H1 (cell line): ENCODE measurements around the gene CACNB2. TPM values are rescaled to one million over a fixed set of nuclear protein-coding genes. Genes with fewer than 3 reads are reported as not detected.

Experiments
- CTCF ChIA-PET: fragments of 300-600 bp; sonication (Branson Sonifier 250); formaldehyde crosslinking; loops from one replicate; lab custom pipeline; 2021; ENCODE audit not compliant: partially characterized antibody; lab: Charles Lee
- POLR2A ChIA-PET: fragments of 300-600 bp; sonication (Branson Sonifier 250); formaldehyde crosslinking; loops from one replicate; lab custom pipeline; 2021; ENCODE audit warnings: inconsistent platforms; ENCODE audit not compliant: partially characterized antibody; lab: Charles Lee
- DNase-seq, 2 experiments: peaks; one replicate each; pipeline versions ENCODE4 v3.0.0 to v3.0.0-alpha.2; 2010 to 2022; ENCODE audit warnings: low spot score in 2 of 2, low read depth in 1 of 2, mixed read lengths in 1 of 2
- FAIRE-seq: peaks from 2 replicates; lab custom pipeline; 2011; peaks lifted over from hg19 to GRCh38; lab: Jason Lieb, UNC
- H2AFZ ChIP-seq: 2 replicates; pipeline ENCODE4 v1.8.1; 2012; ENCODE audit warnings: low read length, inconsistent platforms
- H2AK5ac ChIP-seq: 2 replicates; pipeline ENCODE4 v1.6.1; 2013; ENCODE audit warnings: low read depth, low read length
- H2BK120ac ChIP-seq: replicated peaks from 2 replicates; pipeline ENCODE3; 2013; ENCODE audit warnings: low read depth, low read length, inconsistent platforms
- H2BK12ac ChIP-seq: 2 replicates; pipeline ENCODE4 v1.6.1; 2013; ENCODE audit warnings: low read depth, low read length
- H2BK15ac ChIP-seq: 2 replicates; pipeline ENCODE4 v1.6.1; 2013; ENCODE audit warnings: low read length
- H2BK20ac ChIP-seq: 2 replicates; pipeline ENCODE4 v1.6.1; 2013; ENCODE audit warnings: low read length
- H2BK5ac ChIP-seq: 2 replicates; pipeline ENCODE4 v1.6.1; 2013; ENCODE audit warnings: low read depth, low read length
- H3K14ac ChIP-seq: 2 replicates; pipeline ENCODE4 v1.6.1; 2013; ENCODE audit warnings: inconsistent platforms; ENCODE audit not compliant: insufficient read length
- H3K18ac ChIP-seq: 2 replicates; pipeline ENCODE4 v1.6.1; 2013; ENCODE audit warnings: low read length; ENCODE audit errors: extremely low read depth
- H3K23ac ChIP-seq: 2 replicates; pipeline ENCODE4 v1.6.1; 2013; ENCODE audit warnings: inconsistent platforms; ENCODE audit not compliant: insufficient read length
- H3K23me2 ChIP-seq: 2 replicates; pipeline ENCODE4 v1.6.1; 2013; ENCODE audit warnings: low read depth, low read length
- H3K27ac ChIP-seq: 2 replicates; pipeline ENCODE4 v1.6.1; 2011; ENCODE audit warnings: low read depth, low read length, inconsistent platforms
- H3K27me3 ChIP-seq, 4 experiments: replicated peaks in 1 of 4; 1 replicate in 1 of 4; 2 replicates in 3 of 4; pipeline versions ENCODE4 v1.6.1 to v1.8.1; 2011 to 2013; ENCODE audit warnings: low read length in 3 of 4, mild to moderate bottlenecking in 3 of 4, inconsistent platforms in 2 of 4, mixed read lengths in 2 of 4, moderate library complexity in 1 of 4; ENCODE audit not compliant: control insufficient read depth in 3 of 4, insufficient read depth in 3 of 4; ENCODE audit errors: extremely low read depth in 1 of 4
- H3K36me3 ChIP-seq, 4 experiments: 2 replicates each; pipeline versions ENCODE4 v1.6.1 to v1.8.1; 2011 to 2013; ENCODE audit warnings: mild to moderate bottlenecking in 4 of 4, low read length in 3 of 4, moderate library complexity in 2 of 4, control low read depth in 1 of 4, inconsistent platforms in 1 of 4; ENCODE audit not compliant: insufficient read depth in 4 of 4, control insufficient read depth in 2 of 4
- H3K4ac ChIP-seq: replicated peaks from 2 replicates; pipeline ENCODE3; 2013; ENCODE audit warnings: low read length, low read depth, mixed read lengths, inconsistent platforms; ENCODE audit not compliant: insufficient read length
- H3K4me1 ChIP-seq, 4 experiments: replicated peaks in 1 of 4; 1 replicate in 1 of 4; 2 replicates in 3 of 4; pipeline versions ENCODE4 v1.6.1 to v1.8.1; 2011 to 2013; ENCODE audit warnings: low read length in 3 of 4, inconsistent platforms in 2 of 4, mixed read lengths in 1 of 4; ENCODE audit not compliant: insufficient read depth in 4 of 4, control insufficient read depth in 3 of 4
- H3K4me2 ChIP-seq, 2 experiments: 2 replicates each; pipeline versions ENCODE4 v1.6.1 to v1.8.1; 2011 to 2013; ENCODE audit warnings: low read depth in 2 of 2, low read length in 2 of 2, control low read depth in 1 of 2, inconsistent platforms in 1 of 2, mild to moderate bottlenecking in 1 of 2; ENCODE audit not compliant: insufficient read depth in 1 of 2
- H3K4me3 ChIP-seq, 4 experiments: fragments of 200-600, 300-600 bp in 1 of 4; sonication (generic), shearing (Covaris generic), sonication (Bioruptor Twin) in 1 of 4; 2 replicates each; pipeline versions ENCODE4 v1.5.1 to v1.8.1; 2011 to 2016; ENCODE audit warnings: low read length in 4 of 4, low read depth in 3 of 4, control low read depth in 2 of 4, inconsistent platforms in 2 of 4, mild to moderate bottlenecking in 2 of 4, mixed read lengths in 1 of 4, moderate library complexity in 1 of 4; ENCODE audit not compliant: insufficient read depth in 2 of 4; ENCODE audit errors: extremely low read depth in 1 of 4
- H3K56ac ChIP-seq: replicated peaks from 2 replicates; pipeline ENCODE3; 2013; ENCODE audit warnings: low read depth, mild to moderate bottlenecking, mixed read lengths, low read length, inconsistent platforms; ENCODE audit not compliant: insufficient read length
- H3K79me1 ChIP-seq: 2 replicates; pipeline ENCODE4 v1.6.1; 2013; ENCODE audit warnings: low read depth, low read length, control low read depth
- H3K79me2 ChIP-seq, 2 experiments: 2 replicates each; pipeline versions ENCODE4 v1.6.1 to v1.8.1; 2012 to 2013; ENCODE audit warnings: low read length in 2 of 2, mild to moderate bottlenecking in 2 of 2, inconsistent platforms in 1 of 2; ENCODE audit not compliant: insufficient read depth in 2 of 2, control insufficient read depth in 1 of 2
- H3K9ac ChIP-seq, 4 experiments: replicated peaks in 1 of 4; 1 replicate in 1 of 4; 2 replicates in 3 of 4; pipeline versions ENCODE4 v1.6.1 to v1.8.1; 2011 to 2013; ENCODE audit warnings: low read depth in 3 of 4, low read length in 3 of 4, control low read depth in 2 of 4, mild to moderate bottlenecking in 2 of 4, moderate library complexity in 2 of 4, inconsistent platforms in 1 of 4; ENCODE audit errors: extremely low read depth in 1 of 4
- H3K9me3 ChIP-seq, 2 experiments: 2 replicates each; pipeline versions ENCODE4 v1.6.1 to v1.8.1; 2012 to 2013; ENCODE audit warnings: mild to moderate bottlenecking in 2 of 2, moderate library complexity in 2 of 2, control low read depth in 1 of 2, inconsistent platforms in 1 of 2, low read depth in 1 of 2, low read length in 1 of 2, mixed read lengths in 1 of 2; ENCODE audit not compliant: insufficient read depth in 2 of 2
- H4K20me1 ChIP-seq, 2 experiments: replicated peaks in 1 of 2; 2 replicates each; pipeline versions ENCODE3 to v1.8.1; 2011 to 2013; ENCODE audit warnings: inconsistent platforms in 2 of 2, low read length in 2 of 2, mild to moderate bottlenecking in 1 of 2; ENCODE audit not compliant: insufficient read depth in 2 of 2, control insufficient read depth in 1 of 2
- H4K5ac ChIP-seq: 2 replicates; pipeline ENCODE4 v1.6.1; 2013; ENCODE audit warnings: low read length, low read depth, mixed read lengths, inconsistent platforms; ENCODE audit not compliant: insufficient read length
- H4K8ac ChIP-seq: 2 replicates; pipeline ENCODE4 v1.8.0; 2013; ENCODE audit warnings: mild to moderate bottlenecking, moderate library complexity, low read length, inconsistent platforms; ENCODE audit not compliant: insufficient read depth; ENCODE audit errors: extremely low read depth
- H4K91ac ChIP-seq: replicated peaks from 2 replicates; pipeline ENCODE3; 2013; ENCODE audit warnings: low read length, mixed read lengths, inconsistent platforms; ENCODE audit not compliant: insufficient read length
- EP300 ChIP-seq, 2 experiments: IDR thresholded peaks; 1 replicate in 1 of 2; 2 replicates in 1 of 2; pipeline ENCODE4 v1.6.1; 2011 to 2012; ENCODE audit warnings: low read depth in 2 of 2, low read length in 2 of 2, mild to moderate bottlenecking in 2 of 2, borderline replicate concordance in 1 of 2, inconsistent platforms in 1 of 2, moderate library complexity in 1 of 2
- GTF2F1 ChIP-seq: IDR thresholded peaks from 2 replicates; pipeline ENCODE4 v1.6.1; 2012; ENCODE audit warnings: low read depth, low read length, improper control_type of control experiment, borderline replicate concordance
- HDAC6 ChIP-seq: IDR thresholded peaks from one replicate; pipeline ENCODE4 v1.7.1; 2012; ENCODE audit warnings: low read depth, mild to moderate bottlenecking, inconsistent platforms, low read length, moderate library complexity
- KDM4A ChIP-seq: IDR thresholded peaks from one replicate; pipeline ENCODE4 v1.7.1; 2012; ENCODE audit warnings: low read depth, mild to moderate bottlenecking, moderate library complexity, low read length, inconsistent platforms; ENCODE audit not compliant: severe bottlenecking
- NANOG ChIP-seq: IDR thresholded peaks from 2 replicates; pipeline ENCODE4 v1.6.1; 2011; ENCODE audit warnings: low read length, low read depth, mild to moderate bottlenecking, inconsistent platforms; ENCODE audit not compliant: insufficient read depth, poor library complexity, severe bottlenecking
- RAD21 ChIP-seq, 2 experiments: IDR thresholded peaks in 1 of 2; conservative IDR thresholded peaks in 1 of 2; 2 replicates each; pipeline ENCODE4 v1.6.1; 2011; ENCODE audit warnings: low read depth in 2 of 2, low read length in 2 of 2, improper control_type of control experiment in 1 of 2, inconsistent platforms in 1 of 2, mild to moderate bottlenecking in 1 of 2, moderate library complexity in 1 of 2
- SIRT6 ChIP-seq: IDR thresholded peaks from one replicate; pipeline ENCODE4 v1.7.1; 2012; ENCODE audit warnings: low read length, inconsistent platforms
- SUZ12 ChIP-seq: fragments of 200-600 bp; sonication (generic); IDR thresholded peaks from 2 replicates; pipeline ENCODE4 v1.6.1; 2012; ENCODE audit warnings: mild to moderate bottlenecking, inconsistent platforms, low read length, moderate library complexity, mixed read lengths
- TBP ChIP-seq: IDR thresholded peaks from 2 replicates; pipeline ENCODE4 v1.6.1; 2011; ENCODE audit warnings: low read depth, low read length, improper control_type of control experiment
- WGBS, 2 experiments: shearing (Covaris generic) in 1 of 2; methylation state at CpG; one replicate each; pipeline versions ENCODE4 v1.1.6 to v1.1.7; 2013 to 2015; ENCODE audit warnings: low lambda C conversion rate in 2 of 2, mixed read lengths in 2 of 2, inconsistent platforms in 1 of 2, low coverage in 1 of 2, missing lambda C conversion rate in 1 of 2; ENCODE audit not compliant: insufficient replicate concordance in 2 of 2, insufficient coverage in 1 of 2, insufficient read length in 1 of 2; ENCODE audit errors: extremely low coverage in 1 of 2, missing lambda C conversion rate in 1 of 2; 5-methylcytosine and 5-hydroxymethylcytosine counted together
- polyA plus RNA-seq, 7 experiments: library from polyadenylated mRNA; depleted of rRNA in 3 of 7; stranded (reverse) in 5 of 7; unstranded in 2 of 7; fragments of >200 nt in 5 of 7; fragments of 200-250 nt in 2 of 7; gene quantifications; 1 replicate in 5 of 7; 2 replicates in 1 of 7; 4 replicates in 1 of 7; pipeline versions ENCODE4 v1.2.1 to v1.2.3, GENCODE V29; 2011 to 2013; ENCODE audit warnings: missing spikeins in 2 of 7, mixed read lengths in 2 of 7
- total RNA-seq: library from RNA; stranded (reverse); fragmentation: NEBNext Ultra II Directional; extraction: Animal tissue kit (Norgen Biotek cat#: 25700); gene quantifications from 2 replicates; pipeline ENCODE4 v1.2.1, GENCODE V29; 2021

CACNB2 gene
- total and polyA plus RNA-seq, 2 of the 8 experiments (the other 6 are each of a cell fraction or from before 2014, with no cell fraction given), result 2.4 to 3.2 TPM

GRCh38 chr10:18334116-18334867 is 194.1 kb downstream of the CACNB2 start:
- H2BK20ac ChIP-seq, result no peak overlapping the region
- no peak overlapping the region for H4K8ac ChIP-seq
- CTCF ChIA-PET, result no interaction called here
- H3K36me3 ChIP-seq, result no peaks in the 10 kb centered on the region
- DNase-seq (no peak), FAIRE-seq (no peak)
- no peak overlapping the region for H2BK5ac ChIP-seq
- no peak overlapping the region for H2AK5ac ChIP-seq
- H3K79me1 ChIP-seq, result no peaks in the 10 kb centered on the region
- 69% methylated on average over 8 of the region's 8 CpGs; no CpG with 5 or more reads in 1 of the 2 experiments for WGBS, 2 experiments
- no peaks in the 10 kb centered on the region for H3K4me1 ChIP-seq
- H3K9me3 ChIP-seq, result no peaks in the 10 kb centered on the region
- no peak overlapping the region for H3K27ac ChIP-seq
- no peak overlapping the region for H3K23ac ChIP-seq
- H3K27me3 ChIP-seq, result no peaks in the 10 kb centered on the region
- no peak for TF ChIP-seq HDAC6
- TF ChIP-seq SUZ12, result no peak
- TF ChIP-seq TBP, result no peak
- TF ChIP-seq SIRT6, result no peak
- TF ChIP-seq EP300 (IDR thresholded peaks at IDR 0.05; ENCODE audit: borderline replicate concordance in 1 of 2, low read depth in 2 of 2, low read length in 2 of 2), result no peak
- no peak for TF ChIP-seq RAD21 (IDR thresholded peaks at IDR 0.05 in 1 of 2, conservative IDR thresholded peaks at IDR 0.05 in 1 of 2; ENCODE audit: low read depth in 2 of 2, low read length in 2 of 2)
- TF ChIP-seq GTF2F1, result no peak
- no peak for TF ChIP-seq KDM4A
- no peak for TF ChIP-seq NANOG
- POLR2A ChIA-PET, result no interaction called here
- H3K4ac ChIP-seq, result no peak overlapping the region
- no peak overlapping the region for H2BK120ac ChIP-seq
- no peaks in the 10 kb centered on the region for H4K20me1 ChIP-seq
- no peak overlapping the region for H3K9ac ChIP-seq
- no peak overlapping the region for H3K4me3 ChIP-seq
- no peak overlapping the region for H4K91ac ChIP-seq
- no peak overlapping the region for H3K14ac ChIP-seq
- H3K18ac ChIP-seq, result no peak overlapping the region
- H2BK12ac ChIP-seq, result no peak overlapping the region
- H4K5ac ChIP-seq, result no peak overlapping the region
- H3K4me2 ChIP-seq, result no peak overlapping the region
- H3K23me2 ChIP-seq, result no peaks in the 10 kb centered on the region
- H2AFZ ChIP-seq, result no peak overlapping the region
- no peak overlapping the region for H2BK15ac ChIP-seq
- no peak overlapping the region for H3K56ac ChIP-seq
- H3K79me2 ChIP-seq, result no peaks in the 10 kb centered on the region
